HepG2 (cell line): ENCODE measurements around the gene RASSF7. TPM values are rescaled to one million over a fixed set of nuclear protein-coding genes. Genes with fewer than 3 reads are reported as not detected.

Source experiments
- CEBPB ChIP-seq: IDR thresholded peaks from 2 replicates; pipeline ENCODE4 v1.6.1; 2011; ENCODE audit warnings: low read depth, low read length, improper control_type of control experiment, borderline replicate concordance
- FOXC1 ChIP-seq: sonication (generic); formaldehyde crosslinking; IDR thresholded peaks from 2 replicates; pipeline ENCODE4 v1.8.0; 2022; ENCODE audit warnings: mild to moderate bottlenecking, missing genetic modification reagents, borderline replicate concordance
- JUNB ChIP-seq: sonication (generic); formaldehyde crosslinking; IDR thresholded peaks from 2 replicates; pipeline ENCODE4 v1.8.0; 2022; ENCODE audit warnings: missing genetic modification reagents, mild to moderate bottlenecking, borderline replicate concordance
- KMT2A ChIP-seq: sonication (generic); formaldehyde crosslinking; IDR thresholded peaks from 2 replicates; pipeline ENCODE4 v1.4.0; 2020; ENCODE audit warnings: missing genetic modification reagents
- LBX2 ChIP-seq: sonication (generic); formaldehyde crosslinking; IDR thresholded peaks from 2 replicates; pipeline ENCODE4 v1.5.0; 2020; ENCODE audit warnings: missing genetic modification reagents, mild to moderate bottlenecking, borderline replicate concordance
- PPARG ChIP-seq: conservative IDR thresholded peaks from 2 replicates; pipeline ENCODE4 v1.6.1; 2016; ENCODE audit warnings: missing biosample characterization, missing genetic modification reagents
- ZBTB1 ChIP-seq: sonication (generic); formaldehyde crosslinking; IDR thresholded peaks from 2 replicates; pipeline ENCODE4 v1.4.0; 2020; ENCODE audit warnings: missing genetic modification reagents, borderline replicate concordance
- ZBTB33 ChIP-seq: sonication (generic); formaldehyde crosslinking; IDR thresholded peaks from 2 replicates; pipeline ENCODE4 v1.4.0; 2020; ENCODE audit warnings: missing genetic modification reagents
- ZFP41 ChIP-seq: sonication (generic); formaldehyde crosslinking; IDR thresholded peaks from 2 replicates; pipeline ENCODE4 v1.4.0; 2020; ENCODE audit warnings: mild to moderate bottlenecking, missing genetic modification reagents, borderline replicate concordance
- ZNF383 ChIP-seq: sonication (generic); formaldehyde crosslinking; IDR thresholded peaks from 2 replicates; pipeline ENCODE4 v1.4.0; 2020; ENCODE audit warnings: missing genetic modification reagents, mild to moderate bottlenecking, borderline replicate concordance
- ZNF619 ChIP-seq: sonication (generic); formaldehyde crosslinking; IDR thresholded peaks from 2 replicates; pipeline ENCODE4 v1.4.0; 2020; ENCODE audit warnings: mild to moderate bottlenecking, missing genetic modification reagents
- ZNF790 ChIP-seq: sonication (generic); formaldehyde crosslinking; IDR thresholded peaks from 2 replicates; pipeline ENCODE4 v1.8.0; 2022; ENCODE audit warnings: missing genetic modification reagents, mild to moderate bottlenecking, borderline replicate concordance
- polyA plus RNA-seq, 8 experiments: library from polyadenylated mRNA; depleted of rRNA in 3 of 8; stranded (reverse) in 7 of 8; unstranded in 1 of 8; fragments of >200 nt; fragmentation: Illumina TruSeq in 4 of 8; extraction: Trizol in 4 of 8; gene quantifications; 2 replicates each; pipeline versions ENCODE4 v1.2.1 to v1.2.3, GENCODE V29; 2011 to 2016; ENCODE audit warnings: low read depth in 4 of 8, missing spikeins in 1 of 8, mixed read lengths in 1 of 8; ENCODE audit not compliant: insufficient read depth in 1 of 8
- total RNA-seq, 5 experiments: library from RNA; depleted of rRNA; stranded (reverse); fragments of >200 nt; fragmentation: Illumina TruSeq; extraction: Trizol; gene quantifications; 2 replicates each; pipeline ENCODE4 v1.2.3, GENCODE V29; 2016; ENCODE audit warnings: low read depth in 1 of 5
- TF ChIP-seq, protein P1 (sequence below): sonication (generic); formaldehyde crosslinking; conservative IDR thresholded peaks from 2 replicates; pipeline ENCODE4 v1.8.1; 2023; ENCODE audit warnings: missing genetic modification reagents
- TF ChIP-seq, protein P2 (sequence below): sonication (generic); formaldehyde crosslinking; IDR thresholded peaks from 2 replicates; pipeline ENCODE4 v1.5.0; 2020; ENCODE audit warnings: mild to moderate bottlenecking, missing genetic modification reagents
- TF ChIP-seq, protein P3 (sequence below), 2 experiments: fragments of 450-650 bp in 1 of 2; sonication (generic) in 1 of 2; formaldehyde crosslinking; IDR thresholded peaks; 2 replicates each; pipeline versions ENCODE4 v1.5.0 to v1.8.0; 2020 to 2022; ENCODE audit warnings: mild to moderate bottlenecking in 1 of 2, missing genetic modification reagents in 1 of 2
- TF ChIP-seq, protein P4 (sequence below): sonication (generic); formaldehyde crosslinking; IDR thresholded peaks from 2 replicates; pipeline ENCODE4 v1.5.1; 2020; ENCODE audit warnings: mild to moderate bottlenecking, missing genetic modification reagents, moderate library complexity

RASSF7 gene
- total and polyA plus RNA-seq, 2 of the 13 experiments (the other 11 are each of a cell fraction or from before 2014, with no cell fraction given), result 20.2 to 28.6 TPM

DNA sequence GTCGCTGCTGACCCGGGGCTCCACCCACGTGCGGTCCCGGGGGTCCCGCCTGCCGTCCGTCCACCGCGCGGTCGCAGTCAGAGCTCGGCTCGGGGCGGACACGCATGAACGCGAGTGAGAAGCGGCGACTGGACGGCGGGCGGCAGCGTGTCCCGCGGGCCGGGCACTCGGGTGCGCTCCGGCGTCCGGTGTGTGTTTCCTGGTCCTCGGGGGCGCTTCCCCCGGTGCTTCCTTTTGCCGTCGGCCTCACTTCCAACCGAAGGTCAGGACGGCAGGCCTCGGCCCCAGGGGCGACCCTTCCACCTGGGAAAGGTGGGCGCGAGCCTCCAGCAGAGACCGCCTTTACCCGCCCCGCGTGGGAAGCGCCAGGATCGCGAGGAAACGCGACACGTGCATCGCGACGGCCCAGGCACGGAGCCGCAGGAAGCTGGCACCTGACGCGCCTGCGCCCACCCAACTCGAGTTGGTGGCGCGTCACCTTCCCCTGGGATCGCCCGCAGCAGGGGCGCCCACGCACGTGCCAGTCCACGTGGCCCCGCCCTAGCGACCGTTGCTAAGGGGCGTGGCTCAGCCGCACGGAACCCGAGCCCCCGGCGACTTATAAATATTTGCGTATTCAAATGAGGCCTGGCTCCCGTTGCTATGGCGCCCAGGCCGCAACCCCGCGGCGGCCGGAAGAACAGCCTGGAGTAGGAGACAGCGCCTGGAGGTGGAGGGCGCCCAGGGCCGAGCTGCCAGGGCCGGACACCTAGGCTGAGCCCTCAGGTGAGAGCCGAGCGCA lies 23.7 kb upstream of the RASSF7 start, which contains the start of gene LRRC56 (continued):
- peak; percentile 93 for TF ChIP-seq ZBTB33
- no peak for TF ChIP-seq ZNF383
- TF ChIP-seq FOXC1 (CRISPR knock-in tag), result no peak; the same call in 1 of the 2 replicates
- TF ChIP-seq, protein P1, sequence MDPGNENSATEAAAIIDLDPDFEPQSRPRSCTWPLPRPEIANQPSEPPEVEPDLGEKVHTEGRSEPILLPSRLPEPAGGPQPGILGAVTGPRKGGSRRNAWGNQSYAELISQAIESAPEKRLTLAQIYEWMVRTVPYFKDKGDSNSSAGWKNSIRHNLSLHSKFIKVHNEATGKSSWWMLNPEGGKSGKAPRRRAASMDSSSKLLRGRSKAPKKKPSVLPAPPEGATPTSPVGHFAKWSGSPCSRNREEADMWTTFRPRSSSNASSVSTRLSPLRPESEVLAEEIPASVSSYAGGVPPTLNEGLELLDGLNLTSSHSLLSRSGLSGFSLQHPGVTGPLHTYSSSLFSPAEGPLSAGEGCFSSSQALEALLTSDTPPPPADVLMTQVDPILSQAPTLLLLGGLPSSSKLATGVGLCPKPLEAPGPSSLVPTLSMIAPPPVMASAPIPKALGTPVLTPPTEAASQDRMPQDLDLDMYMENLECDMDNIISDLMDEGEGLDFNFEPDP (CRISPR knock-in tag), result no peak
- TF ChIP-seq, protein P2, sequence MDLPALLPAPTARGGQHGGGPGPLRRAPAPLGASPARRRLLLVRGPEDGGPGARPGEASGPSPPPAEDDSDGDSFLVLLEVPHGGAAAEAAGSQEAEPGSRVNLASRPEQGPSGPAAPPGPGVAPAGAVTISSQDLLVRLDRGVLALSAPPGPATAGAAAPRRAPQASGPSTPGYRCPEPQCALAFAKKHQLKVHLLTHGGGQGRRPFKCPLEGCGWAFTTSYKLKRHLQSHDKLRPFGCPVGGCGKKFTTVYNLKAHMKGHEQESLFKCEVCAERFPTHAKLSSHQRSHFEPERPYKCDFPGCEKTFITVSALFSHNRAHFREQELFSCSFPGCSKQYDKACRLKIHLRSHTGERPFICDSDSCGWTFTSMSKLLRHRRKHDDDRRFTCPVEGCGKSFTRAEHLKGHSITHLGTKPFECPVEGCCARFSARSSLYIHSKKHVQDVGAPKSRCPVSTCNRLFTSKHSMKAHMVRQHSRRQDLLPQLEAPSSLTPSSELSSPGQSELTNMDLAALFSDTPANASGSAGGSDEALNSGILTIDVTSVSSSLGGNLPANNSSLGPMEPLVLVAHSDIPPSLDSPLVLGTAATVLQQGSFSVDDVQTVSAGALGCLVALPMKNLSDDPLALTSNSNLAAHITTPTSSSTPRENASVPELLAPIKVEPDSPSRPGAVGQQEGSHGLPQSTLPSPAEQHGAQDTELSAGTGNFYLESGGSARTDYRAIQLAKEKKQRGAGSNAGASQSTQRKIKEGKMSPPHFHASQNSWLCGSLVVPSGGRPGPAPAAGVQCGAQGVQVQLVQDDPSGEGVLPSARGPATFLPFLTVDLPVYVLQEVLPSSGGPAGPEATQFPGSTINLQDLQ, result no peak
- no peak for TF ChIP-seq ZFP41 (CRISPR knock-in tag)
- TF ChIP-seq LBX2 (CRISPR knock-in tag), result no peak
- no peak for TF ChIP-seq ZNF790
- no peak for TF ChIP-seq ZNF619
- 0 out of 2 replicates have a peak, but pooled peaks have one; percentile 38 for TF ChIP-seq KMT2A
- no peak for TF ChIP-seq JUNB
- TF ChIP-seq, protein P3, sequence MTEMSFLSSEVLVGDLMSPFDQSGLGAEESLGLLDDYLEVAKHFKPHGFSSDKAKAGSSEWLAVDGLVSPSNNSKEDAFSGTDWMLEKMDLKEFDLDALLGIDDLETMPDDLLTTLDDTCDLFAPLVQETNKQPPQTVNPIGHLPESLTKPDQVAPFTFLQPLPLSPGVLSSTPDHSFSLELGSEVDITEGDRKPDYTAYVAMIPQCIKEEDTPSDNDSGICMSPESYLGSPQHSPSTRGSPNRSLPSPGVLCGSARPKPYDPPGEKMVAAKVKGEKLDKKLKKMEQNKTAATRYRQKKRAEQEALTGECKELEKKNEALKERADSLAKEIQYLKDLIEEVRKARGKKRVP (CRISPR knock-in tag; IDR thresholded peaks at IDR 0.05), result no peak
- TF ChIP-seq, protein P4, sequence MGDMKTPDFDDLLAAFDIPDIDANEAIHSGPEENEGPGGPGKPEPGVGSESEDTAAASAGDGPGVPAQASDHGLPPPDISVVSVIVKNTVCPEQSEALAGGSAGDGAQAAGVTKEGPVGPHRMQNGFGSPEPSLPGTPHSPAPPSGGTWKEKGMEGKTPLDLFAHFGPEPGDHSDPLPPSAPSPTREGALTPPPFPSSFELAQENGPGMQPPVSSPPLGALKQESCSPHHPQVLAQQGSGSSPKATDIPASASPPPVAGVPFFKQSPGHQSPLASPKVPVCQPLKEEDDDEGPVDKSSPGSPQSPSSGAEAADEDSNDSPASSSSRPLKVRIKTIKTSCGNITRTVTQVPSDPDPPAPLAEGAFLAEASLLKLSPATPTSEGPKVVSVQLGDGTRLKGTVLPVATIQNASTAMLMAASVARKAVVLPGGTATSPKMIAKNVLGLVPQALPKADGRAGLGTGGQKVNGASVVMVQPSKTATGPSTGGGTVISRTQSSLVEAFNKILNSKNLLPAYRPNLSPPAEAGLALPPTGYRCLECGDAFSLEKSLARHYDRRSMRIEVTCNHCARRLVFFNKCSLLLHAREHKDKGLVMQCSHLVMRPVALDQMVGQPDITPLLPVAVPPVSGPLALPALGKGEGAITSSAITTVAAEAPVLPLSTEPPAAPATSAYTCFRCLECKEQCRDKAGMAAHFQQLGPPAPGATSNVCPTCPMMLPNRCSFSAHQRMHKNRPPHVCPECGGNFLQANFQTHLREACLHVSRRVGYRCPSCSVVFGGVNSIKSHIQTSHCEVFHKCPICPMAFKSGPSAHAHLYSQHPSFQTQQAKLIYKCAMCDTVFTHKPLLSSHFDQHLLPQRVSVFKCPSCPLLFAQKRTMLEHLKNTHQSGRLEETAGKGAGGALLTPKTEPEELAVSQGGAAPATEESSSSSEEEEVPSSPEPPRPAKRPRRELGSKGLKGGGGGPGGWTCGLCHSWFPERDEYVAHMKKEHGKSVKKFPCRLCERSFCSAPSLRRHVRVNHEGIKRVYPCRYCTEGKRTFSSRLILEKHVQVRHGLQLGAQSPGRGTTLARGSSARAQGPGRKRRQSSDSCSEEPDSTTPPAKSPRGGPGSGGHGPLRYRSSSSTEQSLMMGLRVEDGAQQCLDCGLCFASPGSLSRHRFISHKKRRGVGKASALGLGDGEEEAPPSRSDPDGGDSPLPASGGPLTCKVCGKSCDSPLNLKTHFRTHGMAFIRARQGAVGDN (CRISPR knock-in tag), result peak; percentile 38
- no peak for TF ChIP-seq ZBTB1 (CRISPR knock-in tag)
- no peak for TF ChIP-seq PPARG
- no peak for TF ChIP-seq CEBPB
